Stimulated activated CD8-positive, alpha-beta memory T cell treated with anti-CD3 and anti-CD28 coated beads, Interleukin-15, amount 100 ng/mL, for 4 hours (primary cell): Measurements from ENCODE around the gene EHD2.
"Not testable (repeated sequence)": the region's sequence is repeated elsewhere in the genome, so short reads cannot be mapped to it uniquely, and the experiment has no call there.

ENCODE experiments used
- DNase-seq, 2 donors: peaks; one replicate each; pipeline ENCODE4 v3.0.0-alpha.2; 2020; ENCODE audit warnings: low read depth in 2 of 2

Gene EHD2, protein sequence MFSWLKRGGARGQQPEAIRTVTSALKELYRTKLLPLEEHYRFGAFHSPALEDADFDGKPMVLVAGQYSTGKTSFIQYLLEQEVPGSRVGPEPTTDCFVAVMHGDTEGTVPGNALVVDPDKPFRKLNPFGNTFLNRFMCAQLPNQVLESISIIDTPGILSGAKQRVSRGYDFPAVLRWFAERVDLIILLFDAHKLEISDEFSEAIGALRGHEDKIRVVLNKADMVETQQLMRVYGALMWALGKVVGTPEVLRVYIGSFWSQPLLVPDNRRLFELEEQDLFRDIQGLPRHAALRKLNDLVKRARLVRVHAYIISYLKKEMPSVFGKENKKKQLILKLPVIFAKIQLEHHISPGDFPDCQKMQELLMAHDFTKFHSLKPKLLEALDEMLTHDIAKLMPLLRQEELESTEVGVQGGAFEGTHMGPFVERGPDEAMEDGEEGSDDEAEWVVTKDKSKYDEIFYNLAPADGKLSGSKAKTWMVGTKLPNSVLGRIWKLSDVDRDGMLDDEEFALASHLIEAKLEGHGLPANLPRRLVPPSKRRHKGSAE

DNA sequence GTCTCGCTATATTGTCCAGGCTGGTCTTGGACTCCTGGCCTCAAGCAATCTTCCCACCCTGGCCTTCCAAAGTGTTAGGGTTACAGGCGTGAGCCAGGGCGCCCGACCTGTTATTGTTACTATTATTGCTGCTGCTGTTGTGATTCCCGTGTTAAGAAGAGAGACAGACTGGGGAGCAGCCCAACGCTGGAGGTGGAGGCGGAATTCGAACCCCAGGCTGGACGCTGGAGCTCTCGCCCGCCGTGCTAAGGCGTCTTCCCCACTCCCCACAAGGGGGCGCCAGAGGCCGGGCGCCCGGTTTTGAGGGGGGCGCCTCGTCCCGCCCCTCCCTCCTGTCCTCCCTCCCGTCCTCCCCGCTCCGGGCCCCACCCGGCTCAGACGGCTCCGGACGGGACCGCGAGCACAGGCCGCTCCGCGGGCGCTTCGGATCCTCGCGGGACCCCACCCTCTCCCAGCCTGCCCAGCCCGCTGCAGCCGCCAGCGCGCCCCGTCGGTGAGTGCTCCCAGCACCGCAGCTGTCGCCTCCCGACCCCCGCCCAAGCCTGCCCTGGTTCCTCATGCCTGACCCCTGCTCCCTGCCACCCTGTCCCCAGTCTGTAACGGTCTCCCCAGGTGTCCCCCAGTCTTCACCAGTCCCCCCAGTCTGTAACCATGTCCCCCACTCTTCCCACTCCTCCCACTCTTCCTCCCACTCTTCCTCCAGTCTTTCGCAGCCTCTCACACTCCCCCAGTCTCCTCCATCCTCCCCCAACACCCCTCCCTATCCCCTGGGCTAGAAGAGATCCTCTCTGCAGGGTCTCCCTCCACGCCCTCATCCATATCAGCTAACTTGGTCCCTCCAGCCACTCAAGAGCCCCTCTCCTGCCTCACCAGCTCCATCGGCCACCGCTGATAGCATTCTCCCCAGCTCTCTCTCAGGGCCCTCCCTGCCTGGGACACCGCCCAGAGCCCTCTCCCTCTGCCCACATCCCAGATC, at the start of gene EHD2:
TSS of gene EHD2 (plus strand) at position 377 of the 976 bp plus-strand sequence. CDS start 3,191 bp downstream, outside the sequence.
- DNase-seq: no peak

DNA sequence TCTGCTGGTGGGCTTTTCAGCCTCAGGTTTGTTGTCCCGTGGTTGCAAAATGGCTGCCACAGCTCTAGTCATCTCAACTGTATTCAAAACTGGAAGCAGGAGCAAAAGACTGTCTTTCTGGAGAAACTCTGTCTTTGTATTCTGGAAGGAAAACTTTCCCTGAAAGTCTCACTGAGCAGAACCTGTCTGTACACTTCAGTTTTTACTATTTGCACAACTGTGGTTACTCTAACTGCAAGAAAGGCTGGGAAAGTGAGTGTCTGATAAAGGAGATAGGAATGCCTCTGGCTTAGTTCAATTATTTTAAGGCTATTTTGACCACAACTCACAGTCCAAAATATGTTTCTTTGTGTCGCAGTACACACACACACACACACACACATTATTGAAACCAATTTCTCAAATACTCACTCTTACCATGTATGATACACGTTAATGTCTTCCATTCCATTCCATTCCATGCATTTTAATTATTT, 49.7 kb upstream of the EHD2 start:
- DNase-seq: no peak

DNA sequence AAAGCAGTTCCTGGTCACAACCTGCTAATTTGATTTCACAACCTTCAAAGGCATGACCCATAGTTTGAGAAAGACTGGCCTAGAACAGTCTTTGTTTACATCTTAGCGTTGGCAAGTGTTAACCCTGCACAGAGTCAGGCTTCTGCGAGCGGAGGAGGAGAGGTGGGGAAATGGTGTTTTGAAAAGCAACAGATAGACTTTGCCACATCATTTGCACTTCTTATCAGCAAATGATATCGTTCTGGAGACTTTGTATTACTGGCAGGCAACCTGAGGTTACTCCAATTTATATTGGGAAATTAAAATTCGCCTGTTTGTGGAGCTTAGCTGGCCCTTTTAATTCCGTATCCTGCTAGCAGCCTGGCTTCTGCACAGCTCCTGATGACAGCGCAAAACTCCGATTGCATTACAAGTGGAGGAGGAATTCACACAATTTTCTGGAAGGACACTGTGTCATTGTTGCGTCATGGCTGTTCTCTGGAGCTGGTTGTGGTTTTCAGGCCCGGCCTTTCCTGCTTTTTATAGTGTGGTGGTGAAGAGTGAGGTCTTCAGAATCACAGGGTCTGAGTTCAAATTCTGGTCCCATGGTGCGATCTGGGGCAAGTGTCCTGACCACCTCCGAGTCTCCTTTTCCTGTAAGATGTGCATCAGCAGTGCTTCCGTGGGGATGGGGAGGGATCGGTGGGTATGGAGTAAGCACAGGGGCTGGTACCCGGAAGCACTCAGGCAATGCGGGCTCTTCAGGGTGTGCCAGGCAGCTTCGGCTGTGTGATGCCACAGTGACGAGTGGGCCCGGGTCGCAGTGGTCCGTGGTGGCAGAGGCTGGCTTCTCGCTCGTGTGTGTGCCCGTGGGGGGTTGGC, 49.1 kb upstream of the EHD2 start:
- no peak for DNase-seq

DNA sequence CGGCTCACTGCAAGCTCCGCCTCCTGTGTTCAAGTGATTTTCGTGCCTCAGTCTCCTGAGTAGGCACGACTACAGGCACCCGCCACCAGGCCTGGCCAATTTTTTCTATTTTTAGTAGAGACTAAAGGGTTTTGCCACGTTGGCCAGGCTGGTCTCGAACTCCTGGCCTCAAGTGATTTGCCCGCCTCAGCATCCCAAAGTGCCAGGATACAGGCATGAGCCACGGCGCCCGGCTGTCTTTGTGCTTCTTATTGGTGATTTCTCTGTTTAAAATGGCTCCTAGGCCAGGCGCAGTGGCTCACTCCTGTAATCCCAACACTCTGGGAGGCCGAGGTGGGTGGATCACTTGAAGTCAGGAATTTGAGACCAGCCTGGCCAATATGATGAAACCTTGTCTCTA, 44.7 kb upstream of the EHD2 start:
- DNase-seq: not testable (repeated sequence)

DNA sequence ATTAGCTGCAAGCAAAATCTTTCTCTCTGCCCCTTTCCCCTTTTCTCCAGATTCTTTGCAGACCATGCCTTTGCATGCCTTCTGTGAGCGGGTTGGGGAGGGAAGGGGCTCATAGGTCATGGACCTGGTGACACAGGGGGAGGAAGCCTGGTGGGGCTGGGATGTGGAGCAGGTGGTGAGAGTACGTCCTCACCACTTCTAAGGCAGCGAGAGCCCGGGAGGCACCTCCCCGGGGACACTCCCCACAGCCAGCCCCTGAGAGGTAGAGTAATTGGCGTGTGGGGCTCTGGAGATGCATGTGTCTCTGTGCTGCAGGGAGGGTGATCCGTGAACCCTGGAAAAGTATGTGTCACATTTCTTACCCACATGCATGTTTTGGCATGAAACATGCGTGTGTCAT, 42.5 kb upstream of the EHD2 start:
- DNase-seq: no peak

DNA sequence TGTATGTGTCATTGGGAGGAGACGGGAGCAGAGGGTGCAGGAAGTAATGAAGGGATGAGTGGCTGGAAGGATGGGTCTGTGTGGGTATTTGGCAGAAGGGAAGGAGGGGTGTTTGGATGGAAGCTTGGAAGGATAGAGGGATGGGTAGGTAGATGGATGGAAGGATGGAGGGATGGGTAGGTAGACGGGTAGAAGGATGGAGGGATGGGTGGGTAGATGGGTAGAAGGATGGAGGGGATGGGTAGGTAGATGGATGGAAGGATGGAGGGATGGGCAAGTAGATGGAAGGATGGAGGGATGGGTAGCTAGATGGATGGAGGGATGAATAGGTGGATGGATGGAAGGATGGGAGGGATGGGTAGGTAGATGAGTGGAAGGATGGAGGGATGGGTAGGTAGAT, 41.7 kb upstream of the EHD2 start:
- DNase-seq: no peak

DNA sequence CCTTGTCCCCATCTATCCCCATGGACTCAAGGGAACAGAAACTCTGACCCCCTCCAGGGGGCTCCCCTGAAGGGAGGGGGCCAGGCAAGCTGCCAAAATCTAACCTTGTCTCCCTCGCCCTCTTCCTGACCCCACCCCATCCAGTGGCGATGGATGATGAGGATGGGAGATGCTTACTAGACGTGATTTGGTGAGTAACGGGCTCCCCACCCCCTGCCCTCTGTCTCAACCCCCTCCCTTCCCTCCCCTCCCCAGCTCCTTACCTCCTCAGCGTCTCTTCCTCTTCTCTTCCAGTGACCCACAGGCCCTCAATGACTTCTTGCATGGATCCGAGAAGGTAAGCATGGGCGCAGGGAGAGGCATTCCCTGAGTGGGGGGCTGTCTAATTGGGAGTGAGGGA, 39.8 kb upstream of the EHD2 start:
- no peak for DNase-seq

DNA sequence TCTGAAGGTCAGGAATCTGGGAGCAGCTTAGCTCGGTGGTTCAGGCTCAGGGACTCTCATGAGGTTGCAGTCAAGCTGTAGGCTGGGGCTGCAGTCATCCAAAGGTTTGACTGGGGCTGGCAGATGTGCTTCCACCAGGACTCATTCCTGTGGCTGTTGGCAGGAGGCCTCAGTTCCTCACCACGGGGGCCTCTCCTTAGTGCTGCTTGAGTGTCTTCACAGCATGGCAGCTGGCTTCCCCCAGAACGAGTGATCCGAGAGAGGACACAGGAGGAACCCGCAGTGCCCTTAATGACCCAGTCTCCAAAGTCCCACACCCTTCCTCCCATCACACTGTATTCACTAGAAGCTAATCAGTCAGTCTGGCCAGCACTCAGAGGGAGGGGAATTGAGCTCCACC, 38.7 kb upstream of the EHD2 start:
- DNase-seq: no peak

DNA sequence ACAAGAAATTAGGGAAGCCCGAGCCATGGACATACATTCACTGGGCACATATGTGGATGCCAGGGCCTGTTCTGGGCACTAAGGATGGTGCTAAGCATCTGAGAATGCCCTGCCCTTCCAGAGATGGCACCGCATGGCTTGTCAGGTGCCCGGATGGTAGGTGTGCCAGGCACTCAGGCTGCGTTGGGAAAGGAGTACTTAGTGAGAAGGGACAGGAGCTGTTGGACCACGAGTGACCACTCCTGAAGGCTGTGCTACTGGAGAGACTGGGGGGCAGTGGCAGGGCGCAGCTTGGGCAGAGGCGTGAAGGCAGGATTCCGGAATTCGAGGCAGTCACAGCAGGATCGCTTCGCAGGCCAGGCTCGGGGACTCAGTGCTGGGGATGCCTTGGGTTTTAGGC, 38.0 kb upstream of the EHD2 start:
- no peak for DNase-seq

DNA sequence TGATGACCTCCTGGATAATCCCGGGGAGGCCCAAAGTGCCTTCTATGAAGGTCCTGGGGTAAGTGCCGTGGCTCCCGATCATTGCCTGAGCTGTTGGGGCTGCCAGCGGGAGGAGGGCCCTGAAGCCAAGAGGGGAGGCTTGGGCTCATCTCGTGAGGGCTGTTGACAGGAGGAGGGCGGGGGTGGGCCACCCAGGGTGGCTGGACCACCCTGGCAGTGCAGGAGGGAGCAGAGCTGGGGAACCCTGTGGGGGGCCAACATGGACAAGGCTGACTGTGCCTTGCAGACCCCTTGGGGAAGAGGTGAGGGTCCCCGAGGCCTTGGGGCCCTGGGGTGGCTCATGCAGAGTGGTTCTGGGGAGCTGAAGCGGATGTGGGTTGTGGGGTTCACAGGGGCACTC, 37.4 kb upstream of the EHD2 start:
- DNase-seq: no peak

DNA sequence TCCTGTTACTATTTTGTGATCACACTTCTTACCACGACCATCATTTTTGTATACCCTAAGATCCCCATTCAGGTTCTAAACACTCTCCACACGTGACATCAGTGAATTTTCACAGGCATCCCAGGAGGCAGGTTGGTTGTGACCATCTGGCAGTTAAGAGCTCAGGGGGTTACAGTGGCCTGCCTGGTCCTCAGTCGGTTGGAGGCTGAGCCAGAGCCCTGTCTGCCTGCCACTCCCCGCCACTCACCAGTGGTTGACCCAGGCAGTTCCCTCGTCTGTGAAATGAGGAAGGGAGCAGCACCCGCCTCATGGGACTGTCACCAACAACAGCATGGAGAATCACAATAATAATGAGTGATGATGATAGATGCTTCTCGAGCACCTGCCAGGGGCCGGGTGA, 36.4 kb upstream of the EHD2 start:
- DNase-seq: no peak

DNA sequence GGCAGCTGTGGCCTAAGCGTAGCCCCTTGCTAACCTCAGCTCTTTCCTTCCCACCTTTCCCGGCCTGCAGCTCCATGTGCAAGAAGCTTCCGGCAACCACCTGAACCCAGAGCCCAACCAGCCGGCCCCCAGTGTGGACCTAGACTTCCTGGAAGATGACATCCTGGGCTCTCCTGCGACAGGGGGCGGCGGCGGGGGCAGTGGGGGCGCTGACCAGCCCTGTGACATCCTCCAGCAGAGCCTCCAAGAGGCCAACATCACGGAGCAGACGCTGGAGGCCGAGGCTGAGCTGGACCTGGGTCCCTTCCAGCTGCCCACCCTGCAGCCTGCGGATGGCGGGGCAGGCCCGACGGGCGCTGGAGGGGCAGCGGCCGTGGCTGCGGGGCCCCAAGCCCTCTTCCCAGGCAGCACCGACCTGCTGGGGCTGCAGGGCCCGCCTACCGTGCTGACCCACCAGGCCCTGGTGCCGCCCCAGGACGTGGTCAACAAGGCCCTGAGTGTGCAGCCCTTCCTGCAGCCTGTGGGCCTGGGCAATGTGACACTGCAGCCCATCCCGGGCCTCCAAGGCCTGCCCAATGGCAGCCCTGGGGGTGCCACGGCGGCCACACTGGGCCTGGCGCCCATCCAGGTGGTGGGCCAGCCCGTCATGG, 33.8 kb upstream of the EHD2 start:
- no peak for DNase-seq

DNA sequence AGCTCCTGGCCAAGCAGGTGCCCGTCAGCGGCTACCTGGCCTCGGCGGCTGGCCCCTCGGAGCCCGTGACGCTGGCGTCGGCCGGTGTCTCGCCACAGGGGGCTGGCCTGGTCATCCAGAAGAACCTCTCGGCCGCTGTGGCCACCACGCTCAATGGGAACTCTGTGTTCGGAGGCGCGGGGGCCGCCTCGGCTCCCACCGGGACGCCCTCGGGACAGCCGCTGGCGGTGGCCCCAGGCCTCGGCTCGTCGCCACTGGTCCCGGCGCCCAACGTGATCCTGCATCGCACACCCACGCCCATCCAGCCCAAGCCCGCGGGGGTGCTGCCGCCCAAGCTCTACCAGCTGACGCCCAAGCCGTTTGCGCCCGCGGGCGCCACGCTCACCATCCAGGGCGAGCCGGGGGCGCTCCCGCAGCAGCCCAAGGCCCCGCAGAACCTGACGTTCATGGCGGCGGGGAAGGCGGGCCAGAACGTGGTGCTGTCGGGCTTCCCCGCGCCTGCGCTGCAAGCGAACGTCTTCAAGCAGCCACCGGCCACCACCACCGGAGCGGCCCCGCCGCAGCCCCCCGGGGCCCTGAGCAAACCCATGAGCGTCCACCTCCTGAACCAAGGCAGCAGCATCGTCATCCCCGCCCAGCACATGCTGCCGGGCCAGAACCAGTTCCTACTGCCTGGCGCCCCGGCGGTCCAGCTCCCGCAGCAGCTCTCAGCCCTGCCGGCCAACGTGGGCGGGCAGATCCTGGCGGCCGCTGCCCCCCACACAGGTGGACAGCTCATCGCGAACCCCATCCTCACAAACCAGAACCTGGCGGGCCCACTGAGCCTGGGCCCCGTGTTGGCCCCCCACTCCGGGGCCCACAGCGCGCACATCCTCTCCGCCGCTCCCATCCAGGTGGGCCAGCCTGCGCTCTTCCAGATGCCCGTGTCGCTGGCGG, 33.0 kb upstream of the EHD2 start:
- DNase-seq: no peak

DNA sequence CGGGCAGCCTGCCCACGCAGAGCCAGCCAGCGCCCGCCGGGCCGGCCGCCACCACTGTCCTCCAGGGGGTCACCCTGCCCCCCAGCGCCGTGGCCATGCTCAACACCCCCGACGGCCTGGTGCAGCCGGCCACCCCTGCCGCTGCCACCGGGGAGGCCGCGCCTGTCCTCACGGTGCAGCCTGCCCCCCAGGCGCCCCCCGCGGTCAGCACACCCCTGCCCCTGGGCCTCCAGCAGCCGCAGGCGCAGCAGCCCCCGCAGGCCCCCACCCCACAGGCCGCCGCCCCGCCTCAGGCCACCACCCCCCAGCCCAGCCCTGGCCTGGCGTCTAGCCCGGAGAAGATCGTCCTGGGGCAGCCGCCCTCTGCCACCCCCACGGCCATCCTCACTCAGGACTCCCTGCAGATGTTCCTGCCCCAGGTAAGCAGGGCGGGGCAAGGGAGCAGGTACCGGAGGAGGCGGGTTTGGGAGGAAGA, 32.3 kb upstream of the EHD2 start:
- DNase-seq: no peak

DNA sequence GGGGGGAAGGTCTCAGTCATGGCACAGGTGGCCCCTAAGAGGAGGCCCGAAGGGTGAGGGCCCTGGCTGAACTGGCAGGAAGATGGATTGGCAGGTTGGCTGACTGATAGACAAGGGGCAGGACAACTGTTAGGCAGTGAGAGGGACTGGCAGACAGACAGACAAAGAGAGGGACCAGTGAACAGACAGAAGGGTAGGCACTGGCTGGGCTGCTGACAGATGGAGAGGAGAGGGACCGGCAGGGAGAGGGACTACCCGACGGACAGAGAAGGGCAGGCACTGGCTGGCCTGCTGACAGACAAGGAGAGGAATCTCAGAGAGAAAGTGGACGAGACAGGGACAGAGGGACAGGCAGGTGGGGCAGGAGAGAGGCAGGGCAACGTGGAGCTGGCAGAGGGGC, 31.8 kb upstream of the EHD2 start:
- no peak for DNase-seq

DNA sequence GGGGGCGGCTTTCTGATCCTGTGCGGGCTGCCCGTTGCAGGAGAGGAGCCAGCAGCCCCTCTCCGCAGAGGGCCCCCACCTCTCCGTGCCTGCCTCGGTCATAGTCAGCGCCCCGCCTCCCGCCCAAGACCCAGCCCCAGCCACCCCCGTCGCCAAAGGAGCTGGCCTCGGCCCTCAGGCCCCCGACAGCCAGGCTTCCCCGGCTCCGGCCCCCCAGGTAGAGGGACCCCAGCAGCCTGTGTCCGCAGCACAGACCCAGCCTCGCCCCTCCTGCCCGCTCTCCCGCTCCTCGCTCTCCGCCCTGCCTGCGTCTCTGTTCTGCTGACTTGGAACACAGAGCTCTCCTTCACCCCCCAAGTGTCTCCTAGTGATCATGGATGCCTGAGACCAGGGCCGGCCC, 31.3 kb upstream of the EHD2 start:
- DNase-seq: no peak

DNA sequence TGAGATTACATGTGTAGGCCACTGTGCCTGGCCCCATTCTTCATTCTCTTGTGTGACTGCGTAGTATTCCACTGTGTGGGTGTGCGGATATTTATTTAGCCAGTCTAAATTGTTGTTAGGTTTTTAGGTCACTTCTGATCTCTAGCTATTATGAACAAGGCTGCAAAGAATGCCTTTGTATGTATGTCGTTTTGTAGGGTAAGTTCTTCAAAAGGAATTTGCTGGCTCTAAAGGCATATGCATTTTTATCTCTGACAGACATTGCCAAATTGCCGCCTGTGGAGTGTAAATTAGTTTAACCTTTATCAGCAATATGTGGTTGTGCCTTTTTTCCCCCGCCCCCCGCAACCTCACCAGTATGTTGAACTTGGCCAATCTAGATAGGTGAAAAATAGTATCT, 30.3 kb upstream of the EHD2 start:
- DNase-seq: no peak

DNA sequence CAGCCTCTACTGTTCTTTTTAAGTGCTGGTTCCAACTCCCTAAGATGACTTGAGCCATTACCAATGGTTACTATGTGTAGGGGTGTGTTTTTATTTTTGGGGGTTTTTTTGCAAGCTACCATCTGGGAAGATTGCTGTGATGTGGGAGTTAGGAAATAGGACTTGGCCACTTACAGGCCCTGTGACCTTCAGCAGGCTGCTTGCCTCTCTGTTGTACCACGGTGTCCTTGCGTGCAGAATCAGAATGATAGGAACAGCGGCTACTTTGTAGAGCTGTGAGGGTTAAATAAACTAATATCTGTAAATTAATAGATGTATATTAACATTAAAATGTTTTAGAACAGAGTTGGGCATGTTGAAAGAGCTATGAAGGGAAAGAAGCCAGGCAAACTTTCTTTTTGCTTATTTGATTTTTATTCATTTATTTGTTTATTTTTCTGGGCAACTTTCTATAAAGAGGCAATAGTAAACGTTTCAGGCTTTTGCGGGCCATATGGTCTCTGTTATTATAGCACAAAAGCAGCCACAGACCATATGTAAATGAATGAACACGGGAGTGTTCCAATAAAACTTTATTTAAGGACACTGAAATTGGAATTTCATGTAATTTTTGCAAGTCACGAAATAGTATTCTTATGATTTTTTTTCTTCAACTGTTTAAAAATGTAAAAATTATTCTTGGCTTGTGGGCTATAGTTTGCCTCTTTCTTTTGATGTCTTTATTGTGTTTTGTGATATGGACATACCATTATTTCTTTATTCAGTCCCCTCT, 26.4 kb upstream of the EHD2 start:
- no peak for DNase-seq

DNA sequence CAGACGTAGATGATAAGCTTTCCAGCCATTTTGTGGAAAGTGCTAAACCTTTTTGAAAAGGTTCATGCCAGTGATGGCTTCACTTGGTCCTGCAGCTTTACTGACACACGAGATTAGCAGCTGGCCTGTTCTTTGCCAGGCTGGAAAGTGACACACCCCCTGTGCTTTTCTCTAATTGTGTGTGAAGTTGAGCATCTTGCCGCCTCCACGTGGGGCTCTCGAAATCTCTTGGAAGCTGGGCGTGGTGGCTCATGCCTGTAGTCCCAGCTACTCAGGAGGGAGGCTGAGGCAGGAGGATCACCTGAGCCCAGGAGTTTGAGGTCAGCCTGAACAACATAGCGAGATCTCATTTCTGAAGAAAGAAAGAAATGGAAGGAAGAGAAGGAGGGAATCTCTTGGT, 25.3 kb upstream of the EHD2 start:
- DNase-seq: no peak
